Hepatocyte (in vitro differentiated cells): ENCODE measurements around the gene DAB2IP.

ENCODE experiments used
- CTCF ChIP-seq: fragments of 200-600 bp; sonication (generic); IDR thresholded peaks from 2 replicates; pipeline ENCODE4 v1.5.1; 2016; ENCODE audit warnings: antibody characterized with exemption, mild to moderate bottlenecking; ENCODE audit not compliant: poor library complexity
- EZH2 ChIP-seq: fragments of 200-600 bp; sonication (generic); IDR thresholded peaks from 2 replicates; pipeline ENCODE4 v1.6.1; 2016; ENCODE audit warnings: antibody characterized with exemption, mild to moderate bottlenecking, borderline replicate concordance

GRCh38 chr9:121616123-121616755, 35.2 kb upstream of the DAB2IP start:
- no peak for TF ChIP-seq CTCF
- TF ChIP-seq EZH2 = no peak
